CD4-positive, alpha-beta T cell (primary cell): ENCODE data around the gene CAMKK2. TPM values are rescaled to one million over a fixed set of nuclear protein-coding genes. Genes with fewer than 3 reads are reported as not detected.

Experiments
- ATAC-seq: fragments of 200-7000 bp; cut with Tn5 transposase; one replicate; pipeline ENCODE4 v1.10.0; 2022; ENCODE audit warnings: mild to moderate bottlenecking; ENCODE audit not compliant: poor library complexity
- CTCF ChIA-PET: fragments of 350-600 bp; sonication (Branson Sonifier 250); formaldehyde crosslinking; loops from one replicate; lab custom pipeline; 2021; ENCODE audit warnings: antibody characterized with exemption, inconsistent platforms; lab: Charles Lee
- POLR2A ChIA-PET: fragments of 350-600 bp; sonication (Branson Sonifier 250); formaldehyde crosslinking; loops from one replicate; lab custom pipeline; 2021; ENCODE audit warnings: antibody characterized with exemption, inconsistent platforms; lab: Charles Lee
- DNase-seq, 14 experiments: peaks; one replicate each; pipeline ENCODE4 v3.0.0-alpha.2; 2013 to 2020; ENCODE audit warnings: mixed read lengths in 2 of 14
- H3K27ac ChIP-seq, 2 donors: one replicate each; pipeline versions ENCODE4 v1.5.1 to v1.7.0; 2013; ENCODE audit warnings: low read length in 2 of 2, low read depth in 1 of 2, mild to moderate bottlenecking in 1 of 2
- H3K27me3 ChIP-seq, 2 experiments: 1 replicate in 1 of 2; 2 replicates in 1 of 2; pipeline versions ENCODE4 v1.6.1 to v1.7.0; 2013; ENCODE audit warnings: low read length in 2 of 2, control low read depth in 1 of 2, mild to moderate bottlenecking in 1 of 2, moderate library complexity in 1 of 2; ENCODE audit not compliant: insufficient read depth in 2 of 2, control insufficient read depth in 1 of 2
- H3K36me3 ChIP-seq: one replicate; pipeline ENCODE4 v1.6.1; 2013; ENCODE audit warnings: low read length, control low read depth; ENCODE audit not compliant: insufficient read depth
- H3K4me1 ChIP-seq: one replicate; pipeline ENCODE4 v1.6.1; 2013; ENCODE audit warnings: low read length, control low read depth; ENCODE audit not compliant: insufficient read depth
- H3K4me3 ChIP-seq: one replicate; pipeline ENCODE4 v1.5.1; 2013; ENCODE audit warnings: mild to moderate bottlenecking, low read length, moderate library complexity
- H3K9me3 ChIP-seq, 2 experiments: 1 replicate in 1 of 2; 2 replicates in 1 of 2; pipeline versions ENCODE4 v1.6.1 to v1.7.0; 2013; ENCODE audit warnings: low read length in 2 of 2, mild to moderate bottlenecking in 2 of 2, control low read depth in 1 of 2, moderate library complexity in 1 of 2; ENCODE audit not compliant: control insufficient read depth in 1 of 2, insufficient read depth in 1 of 2
- H3K27ac Mint-ChIP-seq: one replicate; pipeline ENCODE4 v1.8.0; 2020; ENCODE audit warnings: mixed read lengths
- H3K27me3 Mint-ChIP-seq: one replicate; pipeline ENCODE4 v1.8.0; 2021; ENCODE audit warnings: mixed read lengths
- H3K36me3 Mint-ChIP-seq: one replicate; pipeline ENCODE4 v1.8.0; 2021; ENCODE audit warnings: low read depth, mixed read lengths
- H3K4me1 Mint-ChIP-seq: one replicate; pipeline ENCODE4 v1.8.0; 2021; ENCODE audit warnings: low read depth, mixed read lengths
- H3K4me3 Mint-ChIP-seq: one replicate; pipeline ENCODE4 v1.8.0; 2020; ENCODE audit warnings: mild to moderate bottlenecking, mixed read lengths
- H3K9me3 Mint-ChIP-seq: one replicate; pipeline ENCODE4 v1.8.0; 2020; ENCODE audit warnings: mixed read lengths
- CTCF ChIP-seq: fragments of 200-600 bp; IDR thresholded peaks from one replicate; pipeline ENCODE4 v1.8.0; 2022; ENCODE audit warnings: antibody characterized with exemption, mild to moderate bottlenecking
- intact Hi-C, 2 experiments: fragments of 100-400 bp; cut with DNase I in 1 of 2; cut with micrococcal nuclease in 1 of 2; formaldehyde crosslinking; loops; one replicate each; pipeline versions ENCODE4 v1.15.1 to v1.9.0; 2023 to 2025; cut with DNase I, micrococcal nuclease
- total RNA-seq, 174 experiments: library from RNA in 2 of 174; stranded (reverse) in 2 of 174; gene quantifications; one replicate each; pipeline ENCODE4 v1.2.3 and lab custom pipeline; 2021 to 2026

Gene CAMKK2
- total RNA-seq, 2 experiments from 2014 or later, result 6.7 to 6.8 TPM

DNA sequence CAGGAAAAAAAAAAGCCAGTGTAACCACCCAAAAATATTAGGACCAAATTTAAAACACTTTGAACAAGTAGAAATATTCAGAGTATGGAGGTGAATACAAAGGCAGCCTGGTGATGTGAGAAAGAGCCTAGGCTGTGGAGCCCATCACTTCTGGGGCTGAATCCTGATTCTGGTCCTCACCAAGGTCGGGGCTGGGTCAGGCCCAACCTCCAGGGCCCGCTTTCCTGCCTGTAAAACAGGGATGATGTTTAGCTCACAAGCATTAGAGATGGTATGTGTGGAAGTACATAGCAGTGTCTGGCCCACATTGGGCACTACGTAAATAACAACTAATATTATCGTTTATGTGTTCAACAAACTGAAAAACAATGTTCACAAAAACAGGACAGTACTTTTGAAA is 7.8 kb upstream of the CAMKK2 start:
- CTCF ChIA-PET, result no interaction called here
- H3K9me3 Mint-ChIP-seq, result no peaks in the 10 kb centered on the region

DNA sequence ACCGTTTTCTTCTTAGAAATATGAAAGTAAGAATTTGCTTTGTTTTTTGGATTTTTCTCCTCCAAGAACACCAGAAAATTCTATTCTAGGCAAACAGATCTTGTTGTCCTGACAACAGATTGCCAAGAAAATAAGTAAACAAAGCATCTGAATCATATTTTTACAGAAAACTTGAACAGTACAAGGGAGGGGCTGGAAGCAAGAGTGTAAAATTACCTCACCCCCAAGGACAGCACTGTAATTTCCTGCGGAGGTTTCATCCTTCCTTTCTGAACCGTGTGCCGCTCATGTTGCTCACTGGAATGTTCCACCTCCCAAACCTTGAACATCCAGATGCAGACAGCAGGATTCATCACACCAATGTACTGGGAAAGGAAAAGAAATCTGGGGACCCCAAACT is 5.4 kb upstream of the CAMKK2 start:
- H3K27me3 ChIP-seq, result no peaks in the 10 kb centered on the region
- Mint-ChIP-seq H3K27ac (no peak overlapping the region), H3K4me3 (no peak overlapping the region), H3K9me3 (no peaks in the 10 kb centered on the region), H3K4me1 (peaks cover 5% of the 10 kb centered on the region), H3K36me3 (peaks cover 4% of the 10 kb centered on the region), H3K27me3 (no peaks in the 10 kb centered on the region)
- ChIA-PET CTCF (no interaction called here), POLR2A (no interaction called here)
- ATAC-seq (no peak), DNase-seq (peak in 2 of 14 experiments; percentile 33 to 47)
- H3K27ac ChIP-seq, result no peak overlapping the region
- H3K4me3 ChIP-seq, result no peak overlapping the region
- intact Hi-C loops, result no loop called here
- no peak for TF ChIP-seq CTCF
- peaks cover 10% of the 10 kb centered on the region for H3K4me1 ChIP-seq
- no peaks in the 10 kb centered on the region for H3K36me3 ChIP-seq
- no peaks in the 10 kb centered on the region for H3K9me3 ChIP-seq

More for the DNA sequence above, 7.8 kb upstream of the CAMKK2 start:
- Histone ChIP-seq H3K27ac (no peak overlapping the region), H3K27me3 (no peaks in the 10 kb centered on the region), H3K36me3 (peaks cover 11% of the 10 kb centered on the region), H3K4me3 (no peak overlapping the region), H3K4me1 (no peaks in the 10 kb centered on the region), H3K9me3 (no peaks in the 10 kb centered on the region)
- intact Hi-C loops, result no loop called here
- no peak overlapping the region for H3K27ac Mint-ChIP-seq
- H3K36me3 Mint-ChIP-seq, result peaks cover 15% of the 10 kb centered on the region
- POLR2A ChIA-PET, result no interaction called here
- ATAC-seq (no peak), DNase-seq (no peak)
- no peak for TF ChIP-seq CTCF
- H3K27me3 Mint-ChIP-seq, result no peaks in the 10 kb centered on the region
- H3K4me1 Mint-ChIP-seq, result no peaks in the 10 kb centered on the region
- no peak overlapping the region for H3K4me3 Mint-ChIP-seq

DNA sequence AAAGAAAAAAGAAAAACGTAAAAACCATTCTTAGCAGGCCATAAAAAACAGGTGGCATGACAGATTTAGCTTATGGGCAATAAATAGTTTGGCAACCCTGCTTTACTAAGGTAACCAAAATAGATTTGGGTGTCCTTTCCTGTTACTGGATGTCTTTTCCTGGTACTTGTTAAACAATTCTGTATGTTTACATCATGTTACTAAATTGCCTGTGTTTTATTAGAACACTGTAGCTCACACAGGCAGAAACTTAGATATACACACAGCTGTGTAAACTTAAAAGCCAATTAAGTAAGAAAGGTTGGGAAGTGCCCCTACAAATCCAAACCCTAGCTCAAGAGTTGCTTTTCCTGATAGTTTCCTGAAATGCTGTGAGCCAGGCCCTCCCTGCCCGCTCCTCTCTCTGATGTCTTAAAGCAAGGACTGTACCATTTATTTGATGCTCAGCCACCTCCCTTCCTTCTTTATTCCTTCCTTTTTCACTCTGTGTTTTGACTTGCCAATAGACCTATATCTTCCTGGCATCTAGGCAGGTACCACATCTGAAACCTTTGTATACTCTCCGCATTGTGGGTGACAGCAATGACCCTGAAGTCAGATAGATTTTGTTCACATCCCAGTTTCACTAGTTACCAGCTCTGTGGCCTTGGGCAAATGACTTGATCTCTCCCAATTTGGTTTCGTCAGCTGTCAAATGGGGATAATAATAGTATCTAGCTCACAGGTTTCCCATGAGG is 3.7 kb upstream of the CAMKK2 start:
- Histone ChIP-seq H3K4me1 (peaks cover 20% of the 10 kb centered on the region), H3K27me3 (no peaks in the 10 kb centered on the region), H3K36me3 (no peaks in the 10 kb centered on the region), H3K27ac (no peak overlapping the region), H3K9me3 (no peaks in the 10 kb centered on the region), H3K4me3 (no peak overlapping the region)
- Mint-ChIP-seq H3K4me1 (peaks cover 10% of the 10 kb centered on the region), H3K36me3 (peaks cover 4% of the 10 kb centered on the region), H3K27ac (no peak overlapping the region), H3K4me3 (peak overlapping the region; percentile 25), H3K27me3 (no peaks in the 10 kb centered on the region), H3K9me3 (no peaks in the 10 kb centered on the region)
- DNase-seq, result no peak
- POLR2A ChIA-PET, result interaction anchor here (0.8 kb wide), 1 partner anchor 61 kb away, joined by 4 read pairs; no protein-coding TSS in a partner anchor
- no peak for TF ChIP-seq CTCF
- intact Hi-C loops, result no loop called here
- CTCF ChIA-PET, result interaction anchor here (0.8 to 0.9 kb wide), 2 partner anchors 23 to 70 kb away, joined by 3 read pairs; no protein-coding TSS in a partner anchor
- ATAC-seq, result no peak
